Pancreas (tissue), 10 donors: Measurements from ENCODE around the gene PIP4K2A. TPM values are rescaled to one million over a fixed set of nuclear protein-coding genes. Genes with fewer than 3 reads are reported as not detected.

Source experiments
- ATAC-seq, 4 donors: fragments of 200-7000 bp; cut with Tn5 transposase; one replicate each; pipeline versions ENCODE4 v1.8.0 to v1.9.1; 2020; ENCODE audit warnings: mild to moderate bottlenecking in 4 of 4, moderate library complexity in 4 of 4
- DNase-seq, 6 donors: peaks; one replicate each; pipeline ENCODE4 v3.0.0-alpha.2; 2020
- FAIRE-seq: peaks from 2 replicates; lab custom pipeline; 2012; peaks lifted over from hg19 to GRCh38; lab: Jason Lieb, UNC
- H3K27ac ChIP-seq, 4 donors: fragments of 200-600 bp; sonication (generic); 1 replicate in 3 of 4; 2 replicates in 1 of 4; pipeline versions ENCODE4 v1.5.0 to v1.8.0; 2020
- H3K27me3 ChIP-seq, 4 donors: fragments of 200-600 bp; one replicate each; pipeline ENCODE4 v1.8.0; 2021
- H3K36me3 ChIP-seq, 3 donors: fragments of 200-600 bp; sonication (generic) in 1 of 3; one replicate each; pipeline versions ENCODE4 v1.5.0 to v1.8.0; 2020 to 2021
- H3K4me1 ChIP-seq, 3 donors: fragments of 200-600 bp; one replicate each; pipeline ENCODE4 v1.8.0; 2021
- H3K4me3 ChIP-seq, 4 donors: fragments of 200-600 bp; sonication (generic) in 2 of 4; one replicate each; pipeline versions ENCODE4 v1.5.0 to v1.8.0; 2020 to 2021
- H3K9me3 ChIP-seq, 4 donors: fragments of 200-600 bp; one replicate each; pipeline ENCODE4 v1.8.0; 2021
- WGBS, 2 donors: extraction: QIAGEN DNeasy Blood & Tissue Kit; methylation state at CpG; one replicate each; pipeline ENCODE4 v1.1.7; 2013; 5-methylcytosine and 5-hydroxymethylcytosine counted together
- intact Hi-C, 3 donors: fragments of 100-400 bp; cut with DNase I; formaldehyde crosslinking; loops; one replicate each; pipeline versions ENCODE4 v1.11.1 to v1.14.2; 2022
- polyA plus RNA-seq, 2 donors: library from polyadenylated mRNA; stranded (reverse); fragments of 200-250 nt; gene quantifications; one replicate each; pipeline ENCODE4 v1.2.3, GENCODE V29; 2013
- total RNA-seq, 6 donors: library from RNA; stranded (reverse); fragmentation: NEBNext Ultra II Directional in 4 of 6; extraction: Animal tissue kit (Norgen Biotek cat#: 25700) in 4 of 6; gene quantifications; one replicate each; pipeline versions ENCODE4 v1.2.1 to v1.2.4, GENCODE V29; 2021 to 2023
- TF ChIP-seq, protein P1 (sequence below), 4 donors: fragments of 200-600 bp; sonication (generic) in 3 of 4; IDR thresholded peaks; one replicate each; pipeline versions ENCODE4 v1.5.0 to v1.8.0; 2021; ENCODE audit warnings: antibody characterized with exemption in 4 of 4
- donor health status: healthy with polysubstance abuse.
- donor health status: DM: no; HTN: no; CAD: no; lungs with moderate emphysema.
- donor health status: DM: no; HTN: no; CAD: no.
- donor health status: control.
- donor health status: control.
- donor health status: Bipolar disorder and iron deficiency.
- donor health status: DM: yes; HTN: yes; CAD: no.
- donor health status: DM: no; HTN: no; CAD: no.
- donor health status: DM: no; HTN: no; CAD: no.
- donor health status: DM: yes; HTN: yes; CAD: no.

The PIP4K2A gene
- total and polyA plus RNA-seq, 8 donors, result 3.6 to 17.8 (median 6.7) TPM

DNA sequence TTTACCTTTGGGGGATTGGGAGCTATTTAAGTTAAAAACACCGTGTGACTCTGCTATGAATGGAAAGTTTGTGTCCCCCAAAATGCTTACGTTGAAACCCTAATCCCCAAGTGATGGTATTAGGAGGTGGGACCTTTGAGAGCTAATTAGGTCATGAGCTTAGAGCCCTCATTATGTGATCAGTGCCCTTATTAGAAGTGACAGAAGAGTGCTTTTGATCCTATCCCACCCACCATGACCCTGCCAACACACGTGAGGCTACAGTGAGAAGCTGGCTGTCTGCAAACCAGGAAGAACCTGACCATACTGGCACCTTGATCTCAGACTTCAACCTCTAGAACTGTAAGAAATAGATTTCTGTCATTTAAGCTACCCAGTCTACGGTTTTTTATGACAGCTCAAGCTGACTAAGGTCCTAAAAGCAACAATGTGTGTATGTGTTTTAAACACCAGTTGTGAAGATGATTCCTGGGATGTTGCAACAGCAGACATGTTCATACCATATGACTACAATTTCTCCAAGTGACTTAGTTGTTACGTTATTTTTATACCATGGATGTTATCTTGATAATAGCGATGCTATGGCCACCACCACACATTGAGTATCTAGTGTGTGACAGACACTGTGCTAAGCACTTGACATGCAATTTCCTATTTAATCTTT is 124.4 kb downstream of the PIP4K2A start:
- Histone ChIP-seq H3K27ac (no peak overlapping the region), H3K4me3 (no peak overlapping the region), H3K36me3 (no peaks in the 10 kb centered on the region), H3K4me1 (no peaks in the 10 kb centered on the region), H3K9me3 (no peaks in the 10 kb centered on the region), H3K27me3 (no peaks in the 10 kb centered on the region)
- FAIRE-seq, result no peak
- no peak for DNase-seq
- no peak for ATAC-seq
- WGBS, 2 donors, result 79 to 84% methylated on average over 6 of the region's 6 CpGs
- TF ChIP-seq, protein P1, sequence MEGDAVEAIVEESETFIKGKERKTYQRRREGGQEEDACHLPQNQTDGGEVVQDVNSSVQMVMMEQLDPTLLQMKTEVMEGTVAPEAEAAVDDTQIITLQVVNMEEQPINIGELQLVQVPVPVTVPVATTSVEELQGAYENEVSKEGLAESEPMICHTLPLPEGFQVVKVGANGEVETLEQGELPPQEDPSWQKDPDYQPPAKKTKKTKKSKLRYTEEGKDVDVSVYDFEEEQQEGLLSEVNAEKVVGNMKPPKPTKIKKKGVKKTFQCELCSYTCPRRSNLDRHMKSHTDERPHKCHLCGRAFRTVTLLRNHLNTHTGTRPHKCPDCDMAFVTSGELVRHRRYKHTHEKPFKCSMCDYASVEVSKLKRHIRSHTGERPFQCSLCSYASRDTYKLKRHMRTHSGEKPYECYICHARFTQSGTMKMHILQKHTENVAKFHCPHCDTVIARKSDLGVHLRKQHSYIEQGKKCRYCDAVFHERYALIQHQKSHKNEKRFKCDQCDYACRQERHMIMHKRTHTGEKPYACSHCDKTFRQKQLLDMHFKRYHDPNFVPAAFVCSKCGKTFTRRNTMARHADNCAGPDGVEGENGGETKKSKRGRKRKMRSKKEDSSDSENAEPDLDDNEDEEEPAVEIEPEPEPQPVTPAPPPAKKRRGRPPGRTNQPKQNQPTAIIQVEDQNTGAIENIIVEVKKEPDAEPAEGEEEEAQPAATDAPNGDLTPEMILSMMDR (IDR thresholded peaks at IDR 0.05), result no peak
- intact Hi-C loops, result no loop called here

DNA sequence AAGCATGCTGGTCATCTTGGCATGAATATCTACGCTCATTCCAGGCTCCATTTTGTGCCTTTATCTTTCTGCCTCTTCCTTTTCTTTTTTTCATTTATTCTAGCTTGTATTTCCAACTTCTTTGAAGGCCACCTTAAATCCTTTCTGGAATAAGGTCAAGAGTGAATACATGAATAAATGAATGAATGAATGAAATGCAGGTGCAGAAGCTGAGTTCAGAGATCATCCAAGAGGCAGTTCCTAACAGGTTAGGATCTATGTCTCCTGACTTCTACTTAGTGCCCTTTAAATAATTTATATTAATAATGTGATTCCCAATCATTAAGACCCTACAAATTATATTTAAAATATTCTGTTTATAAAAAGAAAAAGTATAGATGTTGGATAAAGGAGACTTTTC is 125.9 kb downstream of the PIP4K2A start:
- Histone ChIP-seq H3K4me1 (no peaks in the 10 kb centered on the region), H3K4me3 (no peak overlapping the region), H3K27ac (no peak overlapping the region), H3K27me3 (no peaks in the 10 kb centered on the region), H3K36me3 (no peaks in the 10 kb centered on the region), H3K9me3 (no peaks in the 10 kb centered on the region)
- intact Hi-C loops, result no loop called here
- no peak for FAIRE-seq
- no peak for ATAC-seq
- TF ChIP-seq, protein P1 (IDR thresholded peaks at IDR 0.05), result no peak
- no peak for DNase-seq
- 96 to 100% methylated on average over 1 of the region's 1 CpG for WGBS, 2 donors

DNA sequence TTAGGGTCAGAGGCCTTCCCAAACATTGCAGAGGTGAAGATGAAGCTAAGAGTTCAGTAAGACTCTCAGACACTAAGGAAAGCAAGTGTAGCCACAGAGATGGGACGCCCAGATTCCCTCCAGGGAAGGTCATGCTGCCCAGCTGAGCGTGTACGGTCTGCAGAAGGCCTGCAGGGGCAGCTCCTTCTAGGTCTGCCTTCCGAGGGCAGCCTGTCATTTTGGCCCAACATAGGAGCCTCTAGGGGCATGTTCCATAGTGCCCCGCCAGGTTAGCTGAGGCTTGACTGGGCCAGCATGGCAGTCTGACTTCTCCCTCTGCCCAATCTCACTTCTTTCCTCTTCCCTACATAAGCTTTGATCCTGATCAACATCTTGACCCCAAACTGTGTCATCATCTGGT is 130.7 kb downstream of the PIP4K2A start:
- 86 to 88% methylated on average over 5 of the region's 5 CpGs for WGBS, 2 donors
- no peak for ATAC-seq
- H3K4me3 ChIP-seq, result no peak overlapping the region
- FAIRE-seq, result no peak
- H3K36me3 ChIP-seq, result no peaks in the 10 kb centered on the region
- no peaks in the 10 kb centered on the region for H3K4me1 ChIP-seq
- intact Hi-C loops, result no loop called here
- no peaks in the 10 kb centered on the region for H3K9me3 ChIP-seq
- H3K27ac ChIP-seq, result no peak overlapping the region
- TF ChIP-seq, protein P1 (IDR thresholded peaks at IDR 0.05), result no peak
- H3K27me3 ChIP-seq, result no peaks in the 10 kb centered on the region
- no peak for DNase-seq

DNA sequence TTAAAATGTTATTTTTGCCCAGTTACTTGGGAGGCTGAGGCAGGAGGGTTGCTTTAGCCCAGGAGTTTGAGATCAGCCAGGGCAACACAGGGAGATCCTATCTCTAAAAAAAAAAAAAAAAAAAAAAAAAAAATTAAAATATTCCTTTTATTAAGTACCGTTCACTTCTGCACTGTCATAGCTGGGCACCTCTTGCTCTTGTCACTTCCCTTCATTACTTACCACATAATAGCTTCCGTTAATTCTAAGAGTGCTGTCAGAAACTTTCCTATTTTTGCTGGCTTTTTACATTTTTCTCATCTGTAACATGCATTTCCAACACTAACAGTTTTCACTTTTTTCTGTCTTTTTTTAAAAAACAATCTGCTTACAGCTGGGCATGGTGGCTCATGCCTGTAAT is 132.9 kb downstream of the PIP4K2A start:
- Histone ChIP-seq H3K4me1 (no peaks in the 10 kb centered on the region), H3K9me3 (no peaks in the 10 kb centered on the region), H3K27ac (no peak overlapping the region), H3K27me3 (no peaks in the 10 kb centered on the region), H3K4me3 (no peak overlapping the region), H3K36me3 (no peaks in the 10 kb centered on the region)
- WGBS, 2 donors, result 95 to 96% methylated on average over 2 of the region's 2 CpGs
- intact Hi-C loops, result no loop called here
- TF ChIP-seq, protein P1 (IDR thresholded peaks at IDR 0.05), result no peak
- ATAC-seq (no peak), FAIRE-seq (no peak), DNase-seq (no peak)

DNA sequence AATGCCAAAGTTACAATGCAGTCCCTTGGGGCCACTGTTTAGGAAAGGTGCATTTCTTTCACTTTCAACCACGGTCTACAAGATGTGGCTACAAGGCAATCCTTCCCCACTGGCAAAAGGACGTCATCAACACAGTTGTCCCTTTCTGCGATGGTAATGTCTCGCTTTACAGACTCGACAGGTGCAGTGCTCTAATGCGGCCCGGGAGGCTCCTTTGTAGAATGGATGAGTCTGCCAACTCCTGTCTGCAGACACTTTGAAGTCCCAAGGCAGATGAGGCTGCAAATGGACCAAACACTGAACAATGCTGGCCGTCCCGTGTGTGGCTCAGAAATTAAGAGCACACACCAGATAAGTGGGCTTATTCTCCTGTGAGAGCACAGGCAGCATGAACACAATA is 133.7 kb downstream of the PIP4K2A start:
- Histone ChIP-seq H3K4me1 (no peaks in the 10 kb centered on the region), H3K9me3 (no peaks in the 10 kb centered on the region), H3K27ac (no peak overlapping the region), H3K4me3 (no peak overlapping the region), H3K27me3 (no peaks in the 10 kb centered on the region), H3K36me3 (no peaks in the 10 kb centered on the region)
- TF ChIP-seq, protein P1 (IDR thresholded peaks at IDR 0.05), result no peak
- no peak for DNase-seq
- FAIRE-seq, result no peak
- no peak for ATAC-seq
- WGBS, 2 donors, result 92 to 94% methylated on average over 9 of the region's 9 CpGs
- intact Hi-C loops, result no loop called here
